Stimulated activated naive CD8-positive, alpha-beta T cell treated with anti-CD3 and anti-CD28 coated beads, Interleukin-15, Interleukin-2, amounts not matched to agents 100 U/mL and 50 U/mL, for 24 hours (primary cell): ENCODE results near the gene CCDC91.

ENCODE experiments used
- ATAC-seq: fragments of 150-1000 bp; cut with Tn5 transposase; one replicate; pipeline ENCODE4 v1.10.0; 2021
- DNase-seq: peaks from one replicate; pipeline ENCODE4 v3.0.0; 2021

CCDC91 gene

GRCh38 chr12:28190321-28191050, at the start of gene CCDC91:
Gene CCDC91 (plus strand): TSS chr12:28190456. CDS start chr12:28257216, 66,760 bp downstream.
- peak; percentile 88 for DNase-seq
- ATAC-seq: peak; percentile 87

DNA sequence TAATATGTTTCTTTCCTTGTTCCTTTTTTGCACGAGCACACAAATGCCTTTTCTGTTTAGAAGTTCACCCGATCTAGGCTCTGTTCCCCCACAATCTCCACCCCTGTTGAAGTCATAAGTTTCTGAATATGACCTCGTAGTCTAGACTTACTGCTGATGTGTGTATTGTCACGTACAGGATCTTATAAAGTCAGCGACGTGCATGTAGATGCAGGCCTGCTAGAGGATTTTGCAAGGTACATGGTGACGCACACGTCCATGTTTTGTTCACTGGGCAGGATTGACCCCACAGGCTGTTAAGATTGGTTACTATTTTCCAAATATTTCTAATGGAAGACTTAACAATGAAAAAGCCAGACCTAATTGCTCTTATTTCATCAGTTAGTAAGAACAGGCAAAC, 46.2 kb upstream of the CCDC91 start:
- ATAC-seq: no peak
- no peak for DNase-seq

- no peak for ATAC-seq
- no peak for DNase-seq
Observed at GRCh38 chr12:28144532-28144931, 45.7 kb upstream of the CCDC91 start.

DNA sequence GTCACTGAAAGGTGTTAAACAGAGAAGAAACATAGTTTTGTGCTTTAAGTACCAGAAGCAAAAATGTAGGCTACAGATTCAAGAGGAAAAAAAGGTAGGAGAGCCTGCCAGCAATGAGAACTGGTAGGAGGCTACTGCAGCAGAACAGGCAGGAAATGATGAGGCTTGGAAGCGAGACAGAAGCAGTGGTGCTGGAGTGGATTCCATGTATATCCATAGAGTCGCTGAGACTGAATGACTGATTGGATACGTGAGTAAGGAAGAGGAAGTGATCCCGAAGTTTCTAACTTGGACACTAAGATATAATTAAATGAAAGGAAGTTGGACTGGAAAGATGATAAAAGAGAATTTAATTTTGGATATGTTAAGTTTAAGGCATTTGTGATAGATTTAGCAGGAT, 45.0 kb upstream of the CCDC91 start:
- no peak for DNase-seq
- no peak for ATAC-seq

GRCh38 chr12:28149279-28149678, 41.0 kb upstream of the CCDC91 start:
- ATAC-seq (no peak), DNase-seq (no peak)

DNA sequence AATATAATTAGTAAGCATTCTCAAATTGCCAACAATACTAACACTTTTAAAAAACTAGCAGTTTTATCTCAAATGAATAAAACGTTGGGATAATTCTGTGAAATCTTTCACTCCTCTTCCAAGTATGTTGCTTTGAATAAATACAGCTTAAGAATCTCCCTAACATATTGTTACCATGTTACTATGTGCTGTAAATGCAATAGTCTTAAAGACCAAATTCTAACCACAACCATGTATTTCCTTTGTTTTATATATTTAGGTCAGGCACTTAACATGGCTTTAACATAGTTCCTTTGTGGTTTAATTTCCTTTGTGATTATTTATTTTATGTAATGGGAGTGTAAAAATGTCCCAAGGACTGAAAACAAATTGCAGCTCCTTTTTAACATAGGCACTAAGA, 33.9 kb upstream of the CCDC91 start:
- ATAC-seq (no peak), DNase-seq (no peak)

DNA sequence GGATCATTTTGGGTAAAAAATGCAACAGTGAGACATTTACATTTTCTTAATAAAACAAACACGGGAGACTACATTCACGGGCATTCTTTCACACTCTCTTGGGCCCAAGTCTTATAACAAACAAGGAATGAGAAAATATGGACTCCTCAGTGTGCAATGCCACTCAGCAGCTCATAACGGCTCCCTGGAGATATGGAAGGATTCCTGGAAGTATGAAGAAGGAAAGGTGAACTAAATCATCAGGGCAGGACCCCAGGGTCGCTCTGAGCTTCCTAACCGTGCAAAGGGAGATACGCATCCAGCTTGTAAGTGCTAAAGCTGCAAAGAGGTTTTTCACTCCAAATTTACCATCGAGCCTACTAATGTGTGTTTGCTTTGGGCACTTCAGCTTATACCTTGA, 33.5 kb upstream of the CCDC91 start:
- ATAC-seq: no peak
- no peak for DNase-seq

- ATAC-seq (no peak), DNase-seq (no peak)
Observed at GRCh38 chr12:28158353-28158752, 31.9 kb upstream of the CCDC91 start.

DNA sequence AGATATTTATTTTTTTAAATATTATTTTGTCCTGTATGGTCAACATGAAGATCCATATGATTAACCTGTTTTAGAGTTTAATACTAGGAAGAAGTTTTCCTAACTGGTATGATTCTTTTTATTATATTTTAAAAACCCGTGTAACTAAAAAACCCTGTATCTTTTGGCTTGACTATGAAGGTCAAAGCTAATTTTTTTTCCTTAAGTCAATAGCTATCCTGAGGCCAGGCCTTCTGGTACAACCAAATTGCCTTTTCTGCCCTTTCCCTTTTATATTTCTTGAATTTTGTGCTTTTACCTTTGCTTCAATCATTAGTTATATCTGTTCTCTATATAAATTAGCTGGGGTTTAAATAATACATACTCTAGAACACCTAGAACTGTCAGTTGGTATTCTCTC, 30.6 kb upstream of the CCDC91 start:
- ATAC-seq (no peak), DNase-seq (no peak)

DNA sequence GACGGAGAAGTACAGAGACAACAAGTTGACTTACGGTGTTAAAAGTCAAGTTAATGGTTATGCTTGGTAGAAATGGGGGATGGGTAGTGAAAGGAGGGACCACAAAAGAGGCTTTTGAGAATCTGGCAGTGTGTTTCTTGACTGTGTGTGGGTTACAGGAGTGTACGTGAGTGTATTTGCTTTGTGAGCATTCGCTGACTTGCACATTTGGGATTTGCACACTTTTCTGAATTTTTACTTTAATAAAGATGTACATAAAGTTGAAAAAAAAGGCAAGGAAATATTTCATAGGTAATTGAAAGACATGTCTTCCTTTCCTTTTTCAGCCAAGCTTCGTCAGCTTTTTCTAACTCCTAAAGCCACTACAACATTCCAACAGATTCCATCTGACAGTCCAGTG, 28.6 kb upstream of the CCDC91 start:
- DNase-seq: no peak
- no peak for ATAC-seq

- DNase-seq: no peak
- no peak for ATAC-seq
Observed at GRCh38 chr12:28162697-28163096, 27.6 kb upstream of the CCDC91 start.

DNA sequence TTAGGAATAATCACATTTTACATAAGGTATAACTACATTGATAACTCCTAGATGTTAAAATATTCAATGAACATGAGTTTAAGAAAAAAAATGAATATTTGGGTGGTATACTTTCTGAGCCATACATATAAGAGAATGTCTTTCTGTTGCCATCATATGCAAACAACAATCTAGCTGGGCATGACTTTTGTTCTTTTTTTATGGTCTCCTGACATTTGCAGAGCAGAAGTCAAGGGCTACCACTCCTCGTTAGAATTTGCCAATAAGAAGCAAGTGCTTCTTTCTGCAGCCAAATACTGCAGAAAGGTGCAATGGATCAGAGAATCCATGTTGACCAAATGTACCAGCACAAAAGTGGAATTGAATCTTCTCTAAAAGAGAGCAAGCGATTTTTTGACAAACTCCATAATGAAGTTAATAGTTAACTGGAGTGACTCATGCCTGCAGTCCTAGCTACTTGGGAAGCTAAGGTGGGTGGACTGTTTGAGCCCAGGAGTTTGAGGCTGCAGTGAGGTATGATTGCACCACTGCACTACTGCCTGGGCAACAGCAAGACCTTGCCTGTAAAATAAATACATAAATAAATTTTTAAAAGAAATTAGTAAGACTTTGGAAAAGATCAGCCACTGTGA, 25.5 kb upstream of the CCDC91 start:
- no peak for DNase-seq
- no peak for ATAC-seq

GRCh38 chr12:28167981-28168485, 22.2 kb upstream of the CCDC91 start:
- DNase-seq (no peak), ATAC-seq (no peak)

- ATAC-seq (no peak), DNase-seq (no peak)
Observed at GRCh38 chr12:28171356-28172060, 18.7 kb upstream of the CCDC91 start.

GRCh38 chr12:28172434-28173030, 17.7 kb upstream of the CCDC91 start:
- no peak for DNase-seq
- ATAC-seq: no peak

- DNase-seq (no peak), ATAC-seq (no peak)
Observed at GRCh38 chr12:28173440-28173839, 16.8 kb upstream of the CCDC91 start.

GRCh38 chr12:28175098-28175589, 15.1 kb upstream of the CCDC91 start:
- no peak for DNase-seq
- no peak for ATAC-seq

GRCh38 chr12:28176295-28176694, 14.0 kb upstream of the CCDC91 start:
- DNase-seq (no peak), ATAC-seq (no peak)

DNA sequence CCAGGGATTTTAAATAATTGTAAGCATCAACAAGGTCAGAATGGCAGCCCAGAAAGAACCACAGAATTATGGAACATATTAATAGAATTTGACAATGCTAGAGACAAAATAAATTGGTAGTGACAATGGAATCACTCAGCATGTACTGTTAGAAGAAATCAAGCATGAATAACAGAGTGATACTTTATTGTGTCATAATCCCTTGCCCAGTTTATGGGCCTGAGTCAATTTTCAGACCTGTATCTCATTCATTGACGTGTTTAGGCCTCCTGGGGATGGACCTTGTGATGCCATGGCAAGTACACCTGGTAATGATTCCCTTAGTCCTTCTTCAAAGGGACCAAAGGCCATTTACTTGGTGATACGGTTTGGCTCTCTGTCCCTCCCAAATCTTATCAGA, 12.8 kb upstream of the CCDC91 start:
- DNase-seq: no peak
- no peak for ATAC-seq

- DNase-seq (no peak), ATAC-seq (no peak)
Observed at GRCh38 chr12:28177905-28178304, 12.4 kb upstream of the CCDC91 start.

DNA sequence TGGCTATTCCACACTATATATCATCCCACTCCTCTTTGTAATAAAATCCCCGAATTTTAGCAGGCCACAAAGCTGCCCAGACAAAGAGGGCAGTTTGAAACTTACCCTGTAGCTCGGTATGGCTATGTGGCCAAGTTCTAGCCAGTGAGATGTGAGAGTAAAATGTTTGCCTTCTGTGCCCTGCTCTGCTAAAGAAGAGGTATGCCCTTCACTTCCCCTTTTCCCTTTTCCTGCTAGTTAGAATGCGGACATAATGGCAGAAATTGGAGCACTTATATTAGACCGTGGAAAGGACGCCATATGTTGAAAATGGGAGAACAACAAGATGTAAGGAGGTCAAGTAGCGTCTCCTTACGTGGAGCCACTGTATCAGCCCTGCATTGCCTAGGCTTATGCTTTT, 11.5 kb upstream of the CCDC91 start:
- ATAC-seq: no peak

DNA sequence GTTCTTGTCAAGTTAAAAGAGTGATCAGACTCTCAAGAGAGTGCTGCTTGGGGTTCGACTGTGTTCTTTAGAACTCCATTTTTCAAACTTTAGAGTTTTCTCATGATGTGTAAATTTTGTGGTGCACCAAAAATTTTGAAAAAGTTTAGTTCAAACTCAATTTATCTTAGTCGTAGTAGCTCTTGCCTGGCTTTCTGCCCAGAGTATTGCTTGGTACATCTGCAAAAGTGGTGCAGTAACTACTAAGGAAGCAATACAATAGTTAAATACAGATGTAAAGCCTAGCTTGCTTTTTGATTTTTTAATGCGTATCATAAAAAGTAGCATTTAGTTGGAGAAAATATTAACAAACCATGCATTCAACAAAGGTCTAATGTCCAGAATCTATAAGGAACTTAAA, 9.5 kb upstream of the CCDC91 start:
- DNase-seq: no peak
- ATAC-seq: no peak

More for the DNA sequence above, 11.5 kb upstream of the CCDC91 start:
- no peak for DNase-seq

GRCh38 chr12:28184375-28184774, 5.9 kb upstream of the CCDC91 start:
- ATAC-seq (no peak), DNase-seq (no peak)
